Mesendoderm (in vitro differentiated cells): Measurements from ENCODE around the gene RCSD1.

Experiments used
- DNase-seq: peaks from one replicate; pipeline ENCODE4 v3.0.0; 2013
- H2AK5ac ChIP-seq: 2 replicates; pipeline ENCODE4 v1.6.1; 2013; ENCODE audit warnings: low read length, inconsistent platforms
- H2BK120ac ChIP-seq: 2 replicates; pipeline ENCODE4 v1.6.1; 2013; ENCODE audit warnings: low read depth, mild to moderate bottlenecking, low read length, moderate library complexity, mixed read lengths
- H2BK15ac ChIP-seq: replicated peaks from 2 replicates; pipeline ENCODE4 v1.6.1; 2013; ENCODE audit warnings: low read depth, mild to moderate bottlenecking, moderate library complexity
- H2BK5ac ChIP-seq: 2 replicates; pipeline ENCODE4 v1.6.1; 2013; ENCODE audit warnings: low read length, inconsistent platforms
- H3K18ac ChIP-seq: 2 replicates; pipeline ENCODE4 v1.6.1; 2013; ENCODE audit warnings: mild to moderate bottlenecking, low read length, mixed read lengths
- H3K23ac ChIP-seq: one replicate; pipeline ENCODE4 v1.6.1; 2013; ENCODE audit warnings: low read length
- H3K27ac ChIP-seq: 2 replicates; pipeline ENCODE4 v1.5.1; 2013; ENCODE audit warnings: low read depth, mild to moderate bottlenecking, inconsistent platforms, low read length, moderate library complexity
- H3K27me3 ChIP-seq: 2 replicates; pipeline ENCODE4 v1.6.1; 2013; ENCODE audit warnings: low read length, control low read depth, mild to moderate bottlenecking, inconsistent platforms; ENCODE audit not compliant: insufficient read depth, poor library complexity
- H3K36me3 ChIP-seq: 2 replicates; pipeline ENCODE4 v1.6.1; 2013; ENCODE audit warnings: low read length, inconsistent platforms; ENCODE audit not compliant: control insufficient read depth, insufficient read depth
- H3K4ac ChIP-seq: one replicate; pipeline ENCODE4 v1.6.1; 2013; ENCODE audit warnings: low read depth, mild to moderate bottlenecking, low read length, moderate library complexity
- H3K4me1 ChIP-seq: 2 replicates; pipeline ENCODE4 v1.6.1; 2013; ENCODE audit warnings: low read depth, low read length, inconsistent platforms; ENCODE audit not compliant: control insufficient read depth
- H3K4me2 ChIP-seq: 2 replicates; pipeline ENCODE4 v1.6.1; 2013; ENCODE audit warnings: low read length
- H3K4me3 ChIP-seq: 2 replicates; pipeline ENCODE4 v1.5.1; 2013; ENCODE audit warnings: mild to moderate bottlenecking, low read length
- H3K56ac ChIP-seq: one replicate; pipeline ENCODE4 v1.6.1; 2013; ENCODE audit warnings: low read length
- H3K79me1 ChIP-seq: 2 replicates; pipeline ENCODE4 v1.6.1; 2013; ENCODE audit warnings: low read length, inconsistent platforms
- H3K79me2 ChIP-seq: 2 replicates; pipeline ENCODE4 v1.6.1; 2013; ENCODE audit warnings: mild to moderate bottlenecking, low read length; ENCODE audit not compliant: control insufficient read depth, insufficient read depth
- H3K9ac ChIP-seq: 2 replicates; pipeline ENCODE4 v1.6.1; 2013; ENCODE audit warnings: low read length, inconsistent platforms
- H4K5ac ChIP-seq: one replicate; pipeline ENCODE4 v1.6.1; 2013; ENCODE audit warnings: low read length
- H4K8ac ChIP-seq: one replicate; pipeline ENCODE4 v1.6.1; 2013; ENCODE audit warnings: low read depth, mild to moderate bottlenecking, control low read depth, low read length, moderate library complexity
- WGBS: extraction: QIAGEN DNeasy Blood & Tissue Kit; methylation state at CpG from one replicate; pipeline ENCODE4 v1.1.7; 2013; ENCODE audit warnings: low lambda C conversion rate, missing lambda C conversion rate; ENCODE audit not compliant: insufficient coverage; ENCODE audit errors: extremely low coverage; 5-methylcytosine and 5-hydroxymethylcytosine counted together

RCSD1 gene

DNA sequence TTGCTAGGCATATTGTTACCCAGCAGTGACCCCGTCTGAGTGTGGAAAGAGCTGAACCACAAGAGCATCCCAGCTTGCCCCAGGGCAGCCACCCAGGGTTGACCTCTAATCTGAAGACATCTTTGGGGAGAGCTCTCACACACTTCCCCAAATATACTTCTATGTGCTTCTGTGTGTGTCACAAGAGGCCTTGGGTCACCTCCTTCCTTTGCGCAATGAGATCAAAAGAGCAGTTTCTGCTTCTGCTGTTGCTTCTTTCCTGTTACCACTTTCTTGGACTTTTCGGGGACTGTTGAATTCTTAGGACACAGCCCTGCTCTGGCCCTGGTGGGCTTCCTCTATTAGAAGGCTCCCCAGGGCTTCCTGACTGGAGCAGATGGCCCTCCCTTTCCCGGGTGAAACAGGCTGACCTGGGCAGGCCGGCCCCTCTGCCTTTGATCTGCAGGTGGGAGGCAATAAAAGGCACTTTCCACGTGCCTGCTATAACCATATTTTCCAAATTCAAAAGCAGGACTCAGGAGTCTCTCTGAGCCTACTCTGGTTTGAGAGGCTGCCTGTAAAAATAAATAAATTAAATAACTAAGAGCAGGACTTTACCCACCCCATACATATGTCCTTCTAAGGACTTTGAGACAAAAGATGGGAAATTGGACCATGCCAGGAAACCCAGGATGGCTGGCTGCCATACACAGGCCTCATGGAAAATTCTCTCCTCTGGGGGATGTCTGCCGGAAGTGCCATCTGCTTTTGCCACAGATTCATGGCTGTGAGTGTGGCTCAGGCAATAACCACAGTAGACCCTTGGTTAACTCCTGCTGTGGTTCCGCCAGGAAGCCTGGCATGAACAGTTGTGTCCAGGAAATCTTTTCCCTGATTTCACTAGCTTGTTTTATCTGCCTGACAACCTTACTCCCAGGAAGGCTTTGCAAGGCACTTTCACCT lies 28.3 kb upstream of the RCSD1 start:
- Histone ChIP-seq H3K4ac (no peak overlapping the region), H2BK120ac (no peak overlapping the region), H4K8ac (no peak overlapping the region), H3K79me2 (no peaks in the 10 kb centered on the region), H3K9ac (no peak overlapping the region), H3K27me3 (no peaks in the 10 kb centered on the region), H2BK5ac (no peak overlapping the region), H3K36me3 (no peaks in the 10 kb centered on the region), H3K18ac (no peak overlapping the region), H3K4me1 (peaks cover 3% of the 10 kb centered on the region), H2BK15ac (no peak overlapping the region), H3K79me1 (no peaks in the 10 kb centered on the region), H2AK5ac (no peak overlapping the region), H3K4me3 (no peak overlapping the region), H3K23ac (no peak overlapping the region), H3K4me2 (no peak overlapping the region), H3K56ac (no peak overlapping the region), H4K5ac (no peak overlapping the region), H3K27ac (no peak overlapping the region)
- WGBS: no CpG with 5 or more reads among the region's 8 CpGs
- DNase-seq: no peak

DNA sequence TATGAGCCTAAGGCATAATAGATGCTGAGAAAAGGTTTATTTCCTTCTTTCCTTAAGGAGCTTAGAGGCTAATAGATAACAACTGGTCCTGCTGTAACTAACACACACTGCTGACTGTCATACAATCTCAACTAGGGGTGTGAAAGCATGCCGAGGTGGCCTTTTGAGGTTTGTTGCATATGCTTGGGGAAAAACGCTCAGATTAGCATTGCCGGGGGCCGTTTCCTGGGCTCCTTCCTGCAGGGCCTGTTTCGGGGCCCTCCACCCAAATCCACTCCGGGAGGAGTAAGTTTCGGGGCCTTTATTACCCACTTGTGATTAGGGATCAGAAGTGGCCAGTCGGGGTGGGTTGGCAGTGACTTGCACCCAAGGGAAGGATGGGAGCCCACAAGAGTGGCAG lies 27.2 kb upstream of the RCSD1 start:
- H3K27ac ChIP-seq: no peak overlapping the region

DNA sequence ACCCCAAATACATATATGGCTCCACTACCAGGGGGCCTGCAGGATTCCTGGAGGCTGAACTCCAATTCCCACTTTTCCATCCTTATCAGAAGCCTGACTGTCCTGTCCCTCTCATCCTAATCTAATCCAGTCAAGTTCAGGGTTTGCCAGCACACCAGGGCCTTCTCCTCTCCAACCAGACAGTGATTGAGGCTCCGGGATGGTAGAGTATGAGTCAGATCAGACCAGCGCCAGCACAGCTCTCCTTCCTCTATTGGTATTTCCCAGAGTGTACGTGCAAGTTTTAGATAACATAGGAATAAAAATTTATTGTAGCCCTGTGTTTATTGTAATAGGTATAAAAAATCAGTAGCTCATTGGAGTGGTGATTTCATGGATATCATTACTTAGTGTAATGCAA lies 24.5 kb upstream of the RCSD1 start:
- Histone ChIP-seq H3K27ac (no peak overlapping the region), H3K4me1 (peaks cover 3% of the 10 kb centered on the region), H2BK15ac (no peak overlapping the region), H3K56ac (no peak overlapping the region), H2BK5ac (no peak overlapping the region), H3K4ac (no peak overlapping the region), H4K5ac (no peak overlapping the region), H3K23ac (no peak overlapping the region), H4K8ac (no peak overlapping the region), H3K79me1 (no peaks in the 10 kb centered on the region), H3K18ac (no peak overlapping the region), H3K4me3 (no peak overlapping the region), H2BK120ac (no peak overlapping the region), H3K36me3 (no peaks in the 10 kb centered on the region), H3K4me2 (no peak overlapping the region), H3K27me3 (no peaks in the 10 kb centered on the region), H2AK5ac (no peak overlapping the region), H3K79me2 (no peaks in the 10 kb centered on the region), H3K9ac (no peak overlapping the region)
- no peak for DNase-seq
- no CpG with 5 or more reads among the region's 3 CpGs for WGBS

More for the DNA sequence above, 27.2 kb upstream of the RCSD1 start:
- Histone ChIP-seq H3K18ac (no peak overlapping the region), H3K9ac (no peak overlapping the region), H3K79me2 (no peaks in the 10 kb centered on the region), H4K8ac (no peak overlapping the region), H2AK5ac (no peak overlapping the region), H3K4ac (no peak overlapping the region), H2BK120ac (no peak overlapping the region), H3K56ac (no peak overlapping the region), H4K5ac (no peak overlapping the region), H3K79me1 (no peaks in the 10 kb centered on the region), H3K4me3 (no peak overlapping the region), H2BK5ac (no peak overlapping the region), H2BK15ac (no peak overlapping the region), H3K23ac (no peak overlapping the region), H3K4me1 (peaks cover 3% of the 10 kb centered on the region), H3K27me3 (no peaks in the 10 kb centered on the region), H3K4me2 (no peak overlapping the region), H3K36me3 (no peaks in the 10 kb centered on the region)
- peak; percentile 66 for DNase-seq
- WGBS: no CpG with 5 or more reads among the region's 8 CpGs

DNA sequence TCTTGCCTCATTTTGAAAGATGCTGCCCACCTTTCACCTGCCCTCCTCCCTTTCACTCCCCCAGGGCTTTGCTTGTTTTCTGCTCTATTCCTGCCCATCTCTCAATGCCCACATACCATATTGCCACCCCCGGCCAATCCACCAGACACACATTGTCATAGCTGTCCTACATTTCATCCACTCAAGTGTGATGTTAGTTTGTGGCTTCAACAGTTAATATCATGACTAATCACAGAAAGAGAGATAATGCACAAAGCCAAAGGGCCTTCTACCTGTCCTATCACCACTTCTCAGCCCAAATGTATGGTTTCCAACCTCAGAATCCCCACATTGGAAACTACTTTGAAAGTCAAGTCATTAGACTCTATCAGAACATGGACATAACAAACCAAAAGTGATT lies 18.0 kb upstream of the RCSD1 start:
- no peak for DNase-seq
- H3K56ac ChIP-seq: no peak overlapping the region
- H2BK5ac ChIP-seq: no peak overlapping the region
- H3K23ac ChIP-seq: no peak overlapping the region
- no peak overlapping the region for H3K9ac ChIP-seq
- no peaks in the 10 kb centered on the region for H3K36me3 ChIP-seq
- no peak overlapping the region for H3K4me3 ChIP-seq
- H3K27me3 ChIP-seq: no peaks in the 10 kb centered on the region
- H2AK5ac ChIP-seq: no peak overlapping the region
- no peak overlapping the region for H2BK120ac ChIP-seq
- H3K4ac ChIP-seq: no peak overlapping the region
- H3K79me1 ChIP-seq: no peaks in the 10 kb centered on the region
- no CpG with 5 or more reads among the region's 1 CpG for WGBS
- no peaks in the 10 kb centered on the region for H3K79me2 ChIP-seq
- no peak overlapping the region for H2BK15ac ChIP-seq
- no peak overlapping the region for H3K4me2 ChIP-seq
- H3K18ac ChIP-seq: no peak overlapping the region
- H3K4me1 ChIP-seq: peaks cover under 1% of the 10 kb centered on the region
- H3K27ac ChIP-seq: no peak overlapping the region
- no peak overlapping the region for H4K5ac ChIP-seq
- no peak overlapping the region for H4K8ac ChIP-seq

DNA sequence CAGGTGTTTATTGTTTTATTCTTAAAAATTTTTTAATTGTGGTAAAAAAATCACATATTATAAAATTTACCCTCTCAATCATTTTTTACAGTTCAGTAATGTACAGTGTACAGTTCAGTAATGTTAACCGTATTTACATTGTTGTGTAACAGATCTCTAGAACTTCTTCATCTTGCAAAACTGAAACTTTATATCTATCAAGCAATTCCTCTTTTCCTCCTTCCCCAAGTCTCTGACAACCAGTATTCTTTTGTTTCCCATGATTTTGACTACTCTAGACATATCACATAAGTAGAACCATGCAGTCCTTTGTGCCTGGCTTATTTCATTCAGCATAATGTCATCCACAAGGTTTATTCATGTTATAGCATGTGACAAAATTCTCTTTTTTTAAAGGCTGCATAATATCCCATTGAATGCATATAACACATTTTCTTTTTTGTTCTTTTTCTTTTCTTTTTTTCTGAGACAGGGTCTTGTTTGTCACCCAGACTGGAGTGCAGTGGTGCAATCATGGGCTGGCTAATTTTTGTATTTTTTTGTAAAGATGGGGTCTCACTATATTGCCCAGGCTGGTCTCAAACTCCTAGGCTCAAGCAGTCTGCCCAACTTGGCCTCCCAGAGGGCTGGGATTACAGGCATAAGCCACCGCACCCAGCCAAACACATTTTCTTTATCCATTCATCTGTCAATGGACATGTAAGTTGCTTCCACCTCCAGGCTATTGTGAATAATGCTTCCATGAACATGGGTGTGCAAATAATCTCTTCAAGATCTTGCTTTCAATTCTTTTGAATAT lies 17.2 kb upstream of the RCSD1 start:
- H4K5ac ChIP-seq: no peak overlapping the region
- H3K27me3 ChIP-seq: no peaks in the 10 kb centered on the region
- no peak overlapping the region for H3K4ac ChIP-seq
- no peak overlapping the region for H3K9ac ChIP-seq
- H3K36me3 ChIP-seq: no peaks in the 10 kb centered on the region
- H3K56ac ChIP-seq: no peak overlapping the region
- H3K23ac ChIP-seq: no peak overlapping the region
- no peak overlapping the region for H2BK120ac ChIP-seq
- H3K79me2 ChIP-seq: no peaks in the 10 kb centered on the region
- H3K4me1 ChIP-seq: peaks cover 7% of the 10 kb centered on the region
- no peak overlapping the region for H2BK15ac ChIP-seq
- H3K79me1 ChIP-seq: no peaks in the 10 kb centered on the region
- no peak overlapping the region for H3K27ac ChIP-seq
- DNase-seq: no peak
- WGBS: no CpG with 5 or more reads among the region's 2 CpGs
- no peak overlapping the region for H2BK5ac ChIP-seq
- no peak overlapping the region for H3K18ac ChIP-seq
- H2AK5ac ChIP-seq: no peak overlapping the region
- no peak overlapping the region for H3K4me3 ChIP-seq
- H3K4me2 ChIP-seq: no peak overlapping the region
- H4K8ac ChIP-seq: no peak overlapping the region
